GM23338 (cell line): ENCODE data around the gene S100A5. TPM values are rescaled to one million over a fixed set of nuclear protein-coding genes. Genes with fewer than 3 reads are reported as not detected.

Experiments used
- ATAC-seq: fragments of 200-7000 bp; cut with Tn5 transposase; 3 replicates; pipeline ENCODE4 v1.9.1; 2020
- DNase-seq: peaks from one replicate; pipeline ENCODE4 v3.0.0-alpha.2; 2015; ENCODE audit warnings: low spot score
- H2AFZ ChIP-seq: fragments of 200-600 bp; sonication (generic); 2 replicates; pipeline ENCODE4 v1.8.0; 2016; ENCODE audit warnings: antibody characterized with exemption, mild to moderate bottlenecking, moderate library complexity
- H3F3A ChIP-seq: fragments of 200-600 bp; sonication (generic); replicated peaks from 2 replicates; pipeline ENCODE4 v1.8.0; 2017; ENCODE audit warnings: antibody characterized with exemption, mixed run types, low read depth
- H3K27ac ChIP-seq: fragments of 200-600 bp; sonication (generic); 2 replicates; pipeline ENCODE4 v1.6.1; 2016; ENCODE audit warnings: low read depth
- H3K27me3 ChIP-seq: fragments of 200-600 bp; sonication (generic); 2 replicates; pipeline ENCODE4 v1.8.0; 2016; ENCODE audit warnings: mild to moderate bottlenecking, mixed run types, moderate library complexity; ENCODE audit not compliant: insufficient read depth
- H3K36me3 ChIP-seq: fragments of 200-600 bp; sonication (generic); 2 replicates; pipeline ENCODE4 v1.8.0; 2016; ENCODE audit warnings: mild to moderate bottlenecking; ENCODE audit not compliant: insufficient read depth
- H3K4me1 ChIP-seq: fragments of 200-600 bp; sonication (generic); 2 replicates; pipeline ENCODE4 v1.8.0; 2016; ENCODE audit warnings: mild to moderate bottlenecking, moderate library complexity; ENCODE audit not compliant: insufficient read depth
- H3K4me2 ChIP-seq: fragments of 200-600 bp; sonication (generic); 2 replicates; pipeline ENCODE4 v1.7.1; 2017; ENCODE audit warnings: mixed run types
- H3K4me3 ChIP-seq: fragments of 200-600 bp; sonication (generic); 2 replicates; pipeline ENCODE4 v1.6.1; 2016; ENCODE audit warnings: mixed run types
- H3K79me2 ChIP-seq: fragments of 200-600 bp; sonication (generic); replicated peaks from 2 replicates; pipeline ENCODE4 v1.8.0; 2017; ENCODE audit warnings: mild to moderate bottlenecking; ENCODE audit not compliant: insufficient read depth
- H3K9me2 ChIP-seq: fragments of 200-600 bp; sonication (generic); 2 replicates; pipeline ENCODE4 v1.8.0; 2017; ENCODE audit not compliant: insufficient read depth
- H4K20me1 ChIP-seq: fragments of 200-600 bp; sonication (generic); replicated peaks from 2 replicates; pipeline ENCODE4 v1.8.0; 2017; ENCODE audit warnings: mild to moderate bottlenecking; ENCODE audit not compliant: insufficient read depth
- H3K27ac Mint-ChIP-seq: 2 replicates; pipeline ENCODE4 v1.8.0; 2020; ENCODE audit warnings: inconsistent platforms, mild to moderate bottlenecking, moderate library complexity, mixed read lengths
- H3K27me3 Mint-ChIP-seq: 3 replicates; pipeline ENCODE4 v1.8.0; 2022; ENCODE audit warnings: low read depth, mild to moderate bottlenecking, moderate library complexity, mixed read lengths, inconsistent platforms; ENCODE audit not compliant: insufficient read depth, poor library complexity
- H3K36me3 Mint-ChIP-seq: 3 replicates; pipeline ENCODE4 v1.8.0; 2021; ENCODE audit warnings: low read depth, mild to moderate bottlenecking, inconsistent platforms, moderate library complexity, mixed read lengths
- H3K4me1 Mint-ChIP-seq: 3 replicates; pipeline ENCODE4 v1.8.0; 2020; ENCODE audit warnings: mild to moderate bottlenecking, inconsistent platforms, mixed read lengths
- H3K4me3 Mint-ChIP-seq: 3 replicates; pipeline ENCODE4 v1.8.0; 2021; ENCODE audit warnings: moderate library complexity, mild to moderate bottlenecking, inconsistent platforms, mixed read lengths
- H3K9me3 Mint-ChIP-seq: 3 replicates; pipeline ENCODE4 v1.8.0; 2020; ENCODE audit warnings: moderate library complexity, mild to moderate bottlenecking, inconsistent platforms, mixed read lengths
- CREB1 ChIP-seq: fragments of 250-450 bp; sonication (Bioruptor Pico); IDR thresholded peaks from 2 replicates; pipeline ENCODE4 v1.5.0; 2020; ENCODE audit warnings: low read depth, mild to moderate bottlenecking, moderate library complexity
- CTCF ChIP-seq, 2 experiments: fragments of 200-600 bp in 1 of 2; sonication (generic) in 1 of 2; conservative IDR thresholded peaks; 2 replicates each; pipeline versions ENCODE4 v1.5.1 to v1.6.1; 2016 to 2017; ENCODE audit warnings: antibody characterized with exemption in 2 of 2, low read depth in 2 of 2, mild to moderate bottlenecking in 2 of 2, moderate library complexity in 1 of 2
- ETS1 ChIP-seq: IDR thresholded peaks from 2 replicates; pipeline ENCODE4 v1.6.1; 2016; ENCODE audit warnings: antibody characterized with exemption
- EZH2 ChIP-seq: fragments of 200-600 bp; sonication (generic); IDR thresholded peaks from one replicate; pipeline ENCODE4 v1.8.0; 2017; ENCODE audit warnings: antibody characterized with exemption, mild to moderate bottlenecking, low read depth; ENCODE audit not compliant: unreplicated experiment
- EZH2phosphoT487 ChIP-seq: fragments of 200-600 bp; sonication (generic); IDR thresholded peaks from one replicate; pipeline ENCODE4 v1.8.1; 2018; ENCODE audit warnings: antibody characterized with exemption; ENCODE audit not compliant: unreplicated experiment
- JUNB ChIP-seq: IDR thresholded peaks from one replicate; pipeline ENCODE4 v1.6.1; 2016; ENCODE audit warnings: antibody characterized with exemption; ENCODE audit not compliant: unreplicated experiment
- REST ChIP-seq: IDR thresholded peaks from one replicate; pipeline ENCODE4 v1.6.1; 2018; ENCODE audit warnings: antibody characterized with exemption; ENCODE audit not compliant: unreplicated experiment
- ZNF331 ChIP-seq: fragments of 250-450 bp; sonication (Bioruptor Pico); IDR thresholded peaks from 2 replicates; pipeline ENCODE4 v1.5.0; 2020; ENCODE audit warnings: low read depth, mild to moderate bottlenecking, moderate library complexity
- ZNF462 ChIP-seq: fragments of 250-450 bp; sonication (Bioruptor Pico); IDR thresholded peaks from 2 replicates; pipeline ENCODE4 v1.5.0; 2020; ENCODE audit warnings: mild to moderate bottlenecking, moderate library complexity
- polyA plus RNA-seq: library from polyadenylated mRNA; unstranded; fragments of >200 nt; fragmentation: Nextera tagmentation; extraction: Ambion mirVana; gene quantifications from 2 replicates; pipeline ENCODE4 v1.2.1, GENCODE V29; 2016
- total RNA-seq: library from RNA; depleted of rRNA; stranded (reverse); fragments of >200 nt; shearing (Covaris generic); gene quantifications from 2 replicates; pipeline ENCODE4 v1.2.3, GENCODE V29; 2014

Gene S100A5
- total and polyA plus RNA-seq, 2 experiments from 2014 or later: 0.47 TPM; not detected in 1

GRCh38 chr1:153553830-153554541 lies 13.3 kb upstream of the S100A5 start:
- no peaks in the 10 kb centered on the region for H3F3A ChIP-seq
- H3K9me3 Mint-ChIP-seq: no peaks in the 10 kb centered on the region
- no peaks in the 10 kb centered on the region for H3K36me3 Mint-ChIP-seq
- no peaks in the 10 kb centered on the region for H3K27me3 ChIP-seq
- no peak overlapping the region for H2AFZ ChIP-seq
- H3K79me2 ChIP-seq: no peaks in the 10 kb centered on the region
- H4K20me1 ChIP-seq: no peaks in the 10 kb centered on the region
- no peak overlapping the region for H3K27ac ChIP-seq
- H3K4me1 ChIP-seq: no peaks in the 10 kb centered on the region
- no peak overlapping the region for H3K4me3 Mint-ChIP-seq
- H3K36me3 ChIP-seq: no peaks in the 10 kb centered on the region
- H3K4me3 ChIP-seq: no peak overlapping the region
- H3K27ac Mint-ChIP-seq: no peak overlapping the region
- peaks cover 14% of the 10 kb centered on the region for H3K27me3 Mint-ChIP-seq
- no peak overlapping the region for H3K4me2 ChIP-seq
- ATAC-seq (no peak), DNase-seq (no peak)
- peaks cover 22% of the 10 kb centered on the region for H3K4me1 Mint-ChIP-seq
- TF ChIP-seq EZH2phosphoT487: no peak
- no peak for TF ChIP-seq CTCF (conservative IDR thresholded peaks at IDR 0.05; ENCODE audit: low read depth in 2 of 2)
- no peak for TF ChIP-seq JUNB
- no peak for TF ChIP-seq ZNF331 (CRISPR knock-in tag)
- TF ChIP-seq ETS1: no peak
- TF ChIP-seq EZH2: no peak
- no peak for TF ChIP-seq CREB1 (CRISPR knock-in tag)
- TF ChIP-seq ZNF462: no peak
- no peak for TF ChIP-seq REST
- H3K9me2 ChIP-seq: no peaks in the 10 kb centered on the region
